Astrocyte (in vitro differentiated cells and primary cell): Measurements from ENCODE around the gene CHAC1. TPM values are rescaled to one million over a fixed set of nuclear protein-coding genes. Genes with fewer than 3 reads are reported as not detected.

Experiments
- DNase-seq: peaks from one replicate; pipeline ENCODE4 v3.0.0-alpha.2; 2010; ENCODE audit warnings: low read depth
- FAIRE-seq: peaks from 2 replicates; lab custom pipeline; 2011; peaks lifted over from hg19 to GRCh38; lab: Jason Lieb, UNC
- H2AFZ ChIP-seq: 2 replicates; pipeline ENCODE4 v1.6.0; 2012; ENCODE audit warnings: low read depth, low read length, inconsistent platforms
- H3K27ac ChIP-seq: 2 replicates; pipeline ENCODE4 v1.5.1; 2011; ENCODE audit warnings: low read depth, low read length, inconsistent platforms
- H3K27me3 ChIP-seq: 2 replicates; pipeline ENCODE4 v1.6.0; 2011; ENCODE audit warnings: low read length, inconsistent platforms; ENCODE audit not compliant: insufficient read depth
- H3K36me3 ChIP-seq: 2 replicates; pipeline ENCODE4 v1.5.1; 2011; ENCODE audit warnings: low read length, inconsistent platforms; ENCODE audit not compliant: insufficient read depth
- H3K4me1 ChIP-seq: 2 replicates; pipeline ENCODE4 v1.5.1; 2011; ENCODE audit warnings: low read length, inconsistent platforms; ENCODE audit not compliant: insufficient read depth
- H3K4me2 ChIP-seq: 2 replicates; pipeline ENCODE4 v1.6.0; 2012; ENCODE audit warnings: low read length, inconsistent platforms
- H3K4me3 ChIP-seq: 2 replicates; pipeline ENCODE4 v1.5.1; 2011; ENCODE audit warnings: low read depth, mild to moderate bottlenecking, low read length, inconsistent platforms; ENCODE audit not compliant: insufficient read depth
- H3K79me2 ChIP-seq: 2 replicates; pipeline ENCODE4 v1.6.0; 2012; ENCODE audit warnings: mild to moderate bottlenecking, low read length, inconsistent platforms; ENCODE audit not compliant: insufficient read depth
- H3K9ac ChIP-seq: 2 replicates; pipeline ENCODE4 v1.6.0; 2012; ENCODE audit warnings: mild to moderate bottlenecking, low read length, inconsistent platforms
- H3K9me3 ChIP-seq: 2 replicates; pipeline ENCODE4 v1.5.1; 2012; ENCODE audit warnings: low read depth, mild to moderate bottlenecking, low read length, inconsistent platforms; ENCODE audit not compliant: insufficient read depth
- H4K20me1 ChIP-seq: 2 replicates; pipeline ENCODE4 v1.6.0; 2012; ENCODE audit warnings: low read length, inconsistent platforms; ENCODE audit not compliant: insufficient read depth
- H3K27ac Mint-ChIP-seq: one replicate; pipeline ENCODE4 v1.8.0; 2021; ENCODE audit warnings: mild to moderate bottlenecking, mixed read lengths; ENCODE audit not compliant: unreplicated experiment
- H3K27me3 Mint-ChIP-seq: one replicate; pipeline ENCODE4 v1.8.0; 2021; ENCODE audit warnings: low read depth, mixed read lengths; ENCODE audit not compliant: unreplicated experiment
- H3K36me3 Mint-ChIP-seq: one replicate; pipeline ENCODE4 v1.8.0; 2021; ENCODE audit warnings: low read depth, mixed read lengths; ENCODE audit not compliant: unreplicated experiment
- H3K4me1 Mint-ChIP-seq: one replicate; pipeline ENCODE4 v1.8.0; 2021; ENCODE audit warnings: low read depth, mixed read lengths; ENCODE audit not compliant: unreplicated experiment
- H3K4me3 Mint-ChIP-seq: one replicate; pipeline ENCODE4 v1.8.0; 2021; ENCODE audit warnings: mild to moderate bottlenecking, moderate library complexity, mixed read lengths; ENCODE audit not compliant: unreplicated experiment
- H3K9me3 Mint-ChIP-seq: one replicate; pipeline ENCODE4 v1.8.0; 2021; ENCODE audit warnings: mild to moderate bottlenecking, mixed read lengths; ENCODE audit not compliant: unreplicated experiment
- CTCF ChIP-seq: IDR thresholded peaks from 2 replicates; pipeline ENCODE4 v1.5.1; 2011; ENCODE audit warnings: low read depth, mild to moderate bottlenecking, inconsistent platforms, low read length, moderate library complexity; ENCODE audit not compliant: insufficient read depth
- EZH2 ChIP-seq: IDR thresholded peaks from 2 replicates; pipeline ENCODE4 v1.6.1; 2012; ENCODE audit warnings: mild to moderate bottlenecking, low read length, inconsistent platforms; ENCODE audit not compliant: insufficient read depth
- total RNA-seq: library from RNA; stranded (reverse); gene quantifications from 2 replicates; pipeline ENCODE4 v1.2.1, GENCODE V29; 2021

The CHAC1 gene
- total RNA-seq, 1 donor from 2014 or later, result 55.9 TPM

GRCh38 chr15:40941068-40941527, 12.2 kb upstream of the CHAC1 start:
- no peaks in the 10 kb centered on the region for H3K9me3 ChIP-seq
- peak overlapping the region; percentile 74 for H2AFZ ChIP-seq
- H3K4me3 ChIP-seq, result peak overlapping the region; percentile 59
- FAIRE-seq (no peak), DNase-seq (no peak)
- H3K4me1 ChIP-seq, result peaks cover 25% of the 10 kb centered on the region
- peak overlapping the region; percentile 83 for H3K9ac ChIP-seq
- H3K4me2 ChIP-seq, result peak overlapping the region; percentile 91
- no peaks in the 10 kb centered on the region for H3K27me3 ChIP-seq
- Mint-ChIP-seq H3K4me1 (peaks cover 2% of the 10 kb centered on the region), H3K27ac (peak overlapping the region; percentile 41), H3K27me3 (peaks cover 39% of the 10 kb centered on the region), H3K9me3 (peaks cover 2% of the 10 kb centered on the region), H3K4me3 (peak overlapping the region; percentile 45), H3K36me3 (no peaks in the 10 kb centered on the region)
- H3K79me2 ChIP-seq, result no peaks in the 10 kb centered on the region
- peak overlapping the region; percentile 12 for H3K27ac ChIP-seq
- no peak for TF ChIP-seq EZH2
- no peak for TF ChIP-seq CTCF
- H3K36me3 ChIP-seq, result no peaks in the 10 kb centered on the region
- H4K20me1 ChIP-seq, result no peaks in the 10 kb centered on the region

GRCh38 chr15:40941528-40942336, 11.5 kb upstream of the CHAC1 start:
- peaks cover 2% of the 10 kb centered on the region for H3K4me1 Mint-ChIP-seq
- FAIRE-seq, result no peak
- H3K9ac ChIP-seq, result peak overlapping the region; percentile 83

More at GRCh38 chr15:40941528-40942336, 11.5 kb upstream of the CHAC1 start:
- peak overlapping the region; percentile 72 for H3K4me3 Mint-ChIP-seq
- H3K36me3 Mint-ChIP-seq, result no peaks in the 10 kb centered on the region
- Histone ChIP-seq H3K9me3 (no peaks in the 10 kb centered on the region), H3K4me2 (peak overlapping the region; percentile 91), H3K27me3 (no peaks in the 10 kb centered on the region), H3K36me3 (no peaks in the 10 kb centered on the region), H2AFZ (peak overlapping the region; percentile 93), H3K27ac (peak overlapping the region; percentile 33), H3K4me1 (peaks cover 25% of the 10 kb centered on the region), H3K4me3 (peak overlapping the region; percentile 59), H4K20me1 (no peaks in the 10 kb centered on the region), H3K79me2 (no peaks in the 10 kb centered on the region)
- peaks cover 35% of the 10 kb centered on the region for H3K27me3 Mint-ChIP-seq
- H3K9me3 Mint-ChIP-seq, result peaks cover 2% of the 10 kb centered on the region
- peak; percentile 29 for TF ChIP-seq CTCF
- no peak for TF ChIP-seq EZH2
- DNase-seq, result peak; percentile 36
- no peak overlapping the region for H3K27ac Mint-ChIP-seq
